GM21576 (cell line): ENCODE data around the gene FPR1.

Source experiments
- ATAC-seq: cut with Tn5 transposase; IDR thresholded peaks from one replicate; pipeline ENCODE4 v1.9.1; 2021; ENCODE audit warnings: mild to moderate bottlenecking, moderate library complexity; ENCODE audit not compliant: unreplicated experiment

Gene FPR1

DNA sequence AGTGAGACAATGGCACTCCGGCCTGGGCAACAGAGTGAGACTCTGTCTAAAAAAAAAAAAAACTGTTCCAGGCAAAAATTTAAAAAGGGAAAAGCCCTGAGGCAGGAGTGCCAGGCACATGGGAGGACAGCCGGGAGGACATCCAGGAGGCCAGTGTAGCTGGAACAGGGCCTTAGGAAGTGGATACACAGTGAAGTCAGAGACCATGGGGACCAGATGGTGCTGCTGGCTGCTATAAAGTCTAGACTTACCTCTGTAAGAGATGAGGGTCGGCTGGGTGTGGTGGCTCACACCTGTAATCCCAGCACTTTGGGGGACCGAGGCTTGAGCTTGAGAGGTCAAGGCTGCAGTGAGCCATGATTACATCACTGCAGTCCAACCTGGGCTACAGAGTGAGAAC lies 42.9 kb downstream of the FPR1 start:
- ATAC-seq, result no peak

DNA sequence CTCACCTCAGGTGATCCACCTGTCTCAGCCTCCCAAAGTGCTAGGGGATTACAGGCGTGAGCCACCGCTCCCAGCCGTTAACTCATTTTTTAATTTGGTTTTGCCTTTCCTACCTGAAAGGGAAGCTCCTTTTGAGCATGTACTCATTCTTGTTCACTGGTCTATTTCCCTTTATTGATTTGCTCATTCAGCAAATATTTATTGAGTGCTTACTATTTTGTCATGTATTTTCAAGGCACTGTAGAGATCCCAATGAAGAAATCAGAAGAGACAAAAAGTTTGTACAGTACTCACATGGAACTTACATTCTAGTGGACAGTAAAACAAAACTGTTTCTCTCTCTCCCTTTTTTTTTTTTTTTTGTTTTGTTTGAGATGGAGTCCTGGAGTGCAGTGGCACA lies 44.8 kb downstream of the FPR1 start:
- no peak for ATAC-seq

DNA sequence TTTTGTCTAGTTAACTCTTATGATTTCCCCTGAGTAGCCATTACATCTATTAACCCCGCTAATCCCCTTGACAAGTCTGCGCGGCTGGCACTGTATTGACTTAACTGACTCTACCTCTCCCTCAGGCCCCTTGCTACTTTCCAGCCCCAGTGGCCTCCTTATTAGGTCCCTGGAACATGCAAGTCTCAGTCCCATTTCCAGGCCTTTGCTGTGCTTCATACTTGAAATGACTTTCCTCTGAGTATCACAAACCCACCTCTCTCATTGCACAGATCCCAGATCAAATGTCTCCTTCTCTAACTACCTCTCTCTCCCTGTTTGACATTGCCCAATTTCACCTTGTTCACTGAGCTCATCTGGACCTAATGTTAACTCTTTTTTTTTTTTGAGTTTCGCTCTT lies 45.4 kb downstream of the FPR1 start:
- ATAC-seq, result no peak

DNA sequence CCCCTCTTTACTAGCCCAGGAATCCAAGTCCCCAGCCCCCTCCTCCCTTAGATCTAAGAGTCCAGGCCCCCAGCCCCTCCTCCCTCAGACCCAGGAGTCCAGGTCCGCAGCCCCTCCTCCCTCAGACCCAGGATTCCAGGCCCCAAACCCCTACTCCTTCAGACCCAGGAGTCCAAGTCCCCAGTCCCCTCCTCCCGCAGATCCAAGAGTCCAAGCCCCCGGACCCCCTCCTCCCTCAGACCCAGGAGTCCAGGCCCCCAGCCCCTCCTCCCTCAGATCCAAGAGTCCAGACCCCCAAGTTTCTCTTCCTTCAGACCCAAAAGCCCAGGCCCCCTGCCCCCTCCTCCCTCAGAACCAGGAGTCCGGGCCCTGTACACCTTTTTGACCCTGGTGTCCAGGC lies 47.1 kb downstream of the FPR1 start:
- ATAC-seq, result no peak

DNA sequence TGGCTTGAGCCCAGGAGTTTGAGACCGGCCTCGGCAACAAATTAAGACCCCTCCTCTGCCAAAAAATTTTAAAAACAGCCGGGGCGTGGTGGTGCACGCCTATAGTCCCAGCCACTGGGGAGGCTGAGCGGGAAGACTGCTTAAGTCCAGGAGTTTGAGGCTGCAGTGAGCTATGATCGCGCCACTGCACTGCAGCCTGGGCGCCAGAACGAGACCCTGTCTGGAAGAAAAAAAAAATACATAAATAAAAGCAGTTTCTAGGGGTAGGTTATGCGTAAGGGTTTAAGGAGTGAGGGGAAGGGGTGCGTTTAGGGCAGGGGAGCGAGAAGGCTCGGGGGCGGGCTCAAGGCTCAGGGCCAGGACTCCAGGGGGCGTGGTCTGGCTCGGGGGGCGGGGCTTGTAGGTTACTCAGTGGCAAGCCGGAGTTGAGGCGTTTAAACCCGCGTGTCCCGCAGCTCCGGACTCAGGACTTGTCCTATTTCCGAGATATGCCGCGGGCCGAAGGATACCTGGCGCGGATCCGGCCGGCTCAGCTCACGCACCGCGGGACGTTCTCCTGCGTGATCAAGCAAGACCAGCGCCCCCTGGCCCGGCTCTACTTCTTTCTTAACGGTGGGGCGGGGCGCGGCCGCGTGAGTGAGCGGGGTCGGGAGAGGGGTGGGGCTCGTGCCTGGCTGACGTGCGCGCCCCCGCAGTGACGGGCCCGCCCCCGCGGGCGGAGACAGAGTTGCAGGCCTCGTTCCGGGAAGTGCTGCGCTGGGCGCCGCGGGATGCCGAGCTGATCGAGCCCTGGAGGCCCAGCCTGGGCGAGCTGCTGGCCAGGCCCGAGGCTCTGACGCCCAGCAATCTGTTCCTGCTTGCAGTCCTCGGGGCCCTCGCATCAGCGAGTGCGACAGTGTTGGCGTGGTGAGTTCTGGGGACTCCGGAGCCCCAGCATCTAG lies 47.8 kb downstream of the FPR1 start:
- ATAC-seq, result peak; percentile 83

DNA sequence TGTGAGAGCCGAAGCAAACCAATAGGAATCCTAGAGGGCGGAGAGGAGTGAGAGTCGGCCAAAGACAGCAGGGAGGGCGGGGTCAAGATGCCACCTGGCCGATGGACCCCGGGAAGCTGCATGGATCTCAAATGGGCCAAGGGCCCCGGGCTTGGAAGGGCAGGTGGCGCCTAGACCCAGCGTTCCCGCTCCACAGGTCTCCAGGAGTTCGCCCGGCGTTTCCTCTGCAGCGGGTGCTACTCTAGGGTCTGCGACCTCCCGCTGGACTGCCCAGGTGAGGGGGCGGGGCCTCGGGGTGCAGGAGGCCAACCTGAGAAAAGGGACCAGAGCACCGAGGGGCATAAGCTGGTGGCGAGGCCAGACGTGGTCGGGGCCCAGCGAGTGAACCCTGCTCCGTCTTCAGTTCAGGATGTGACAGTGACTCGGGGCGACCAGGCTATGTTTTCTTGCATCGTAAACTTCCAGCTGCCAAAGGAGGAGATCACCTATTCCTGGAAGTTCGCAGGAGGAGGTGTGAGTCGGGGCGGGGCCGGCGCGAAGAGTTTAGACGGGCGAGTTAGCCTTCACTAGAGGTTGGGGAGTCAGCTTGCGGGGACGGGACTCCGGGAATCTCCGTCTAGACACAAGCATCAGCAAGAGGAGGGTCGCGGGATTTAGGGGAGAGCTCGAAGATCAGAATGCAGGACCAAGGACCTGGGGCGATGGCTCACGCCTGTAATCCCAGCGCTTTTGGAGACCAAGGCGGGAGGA lies 48.7 kb downstream of the FPR1 start:
- no peak for ATAC-seq

DNA sequence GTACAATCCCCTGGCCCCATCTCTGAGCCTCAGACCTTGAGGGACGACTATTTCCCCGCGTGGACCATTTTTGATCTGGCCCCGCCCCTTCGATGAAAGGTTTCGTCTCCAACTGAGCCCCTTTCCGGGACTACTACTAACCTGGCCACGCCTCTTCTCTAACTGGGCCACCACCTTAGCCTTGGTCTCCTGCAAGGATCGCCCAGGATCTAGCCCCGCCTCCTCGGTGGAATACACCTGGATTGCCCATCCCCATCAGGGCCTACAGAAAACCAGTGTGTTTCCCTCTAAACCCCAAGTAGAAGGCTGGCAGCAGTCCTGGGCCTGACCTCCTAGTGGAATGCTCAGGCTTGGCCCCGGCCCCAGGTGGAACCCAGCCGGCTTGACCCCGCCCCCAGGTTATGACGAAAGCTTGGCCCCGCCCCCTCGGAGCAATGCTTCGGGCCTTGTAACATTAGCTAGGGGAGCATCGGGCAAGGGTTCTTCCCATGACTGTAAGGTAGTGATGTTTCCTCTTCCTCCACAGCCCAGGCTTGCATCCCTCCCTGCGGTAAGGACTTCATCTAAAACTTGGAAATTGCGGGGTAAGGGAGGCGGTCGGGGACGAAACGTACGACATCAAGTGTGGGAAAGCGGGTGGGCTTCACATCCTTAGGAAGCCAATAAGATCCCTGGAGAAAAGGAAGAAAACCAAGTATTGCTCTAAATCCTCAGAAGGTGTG lies 49.4 kb downstream of the FPR1 start:
- no peak for ATAC-seq

DNA sequence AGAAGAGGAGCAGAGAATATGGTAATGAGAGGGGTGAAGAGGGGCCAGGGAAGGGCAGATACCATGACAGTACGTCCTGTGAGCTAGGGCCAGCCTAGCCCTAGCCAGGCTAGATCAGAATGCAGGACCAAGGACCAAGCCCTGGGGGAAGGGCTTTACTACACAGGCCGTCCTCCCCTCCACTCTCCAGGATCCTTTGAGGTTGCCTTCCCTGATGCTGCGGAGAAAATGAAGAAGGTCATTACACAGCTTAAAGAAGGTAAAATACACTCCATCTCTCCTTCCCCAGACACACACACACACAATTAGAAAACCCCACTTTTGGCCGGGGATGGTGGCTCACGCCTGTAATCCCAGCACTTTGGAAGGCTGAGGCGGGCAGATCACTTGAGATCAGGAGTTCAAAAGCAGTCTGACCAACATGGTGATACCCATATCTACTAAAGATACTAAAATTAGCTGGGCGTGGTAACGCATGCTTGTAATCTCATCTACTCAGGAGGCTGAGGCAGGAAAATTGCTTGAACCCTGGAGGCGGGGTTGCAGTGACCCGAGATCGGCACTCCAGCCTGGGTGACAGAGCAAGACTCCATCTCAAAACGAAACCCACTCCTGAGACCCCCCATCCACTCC lies 50.1 kb downstream of the FPR1 start:
- no peak for ATAC-seq

DNA sequence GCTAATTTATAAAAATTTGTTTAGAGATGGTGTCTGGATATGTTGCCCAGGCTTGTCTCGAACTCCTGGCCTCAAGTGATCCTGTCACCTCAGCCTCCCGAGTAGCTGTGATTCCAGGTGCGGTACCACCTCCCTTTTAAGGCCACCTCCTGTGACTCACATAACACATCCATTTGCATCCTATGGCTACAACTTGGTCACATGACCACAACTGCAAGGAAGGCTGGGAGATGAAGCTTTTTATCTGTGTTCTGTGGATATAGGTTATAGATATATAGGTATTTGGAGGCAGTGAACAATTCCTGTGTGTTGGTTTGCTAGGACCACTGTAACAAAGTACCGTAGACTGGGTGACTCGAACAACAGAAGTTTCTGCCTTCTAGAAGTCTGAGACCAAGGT lies 52.5 kb downstream of the FPR1 start:
- no peak for ATAC-seq

DNA sequence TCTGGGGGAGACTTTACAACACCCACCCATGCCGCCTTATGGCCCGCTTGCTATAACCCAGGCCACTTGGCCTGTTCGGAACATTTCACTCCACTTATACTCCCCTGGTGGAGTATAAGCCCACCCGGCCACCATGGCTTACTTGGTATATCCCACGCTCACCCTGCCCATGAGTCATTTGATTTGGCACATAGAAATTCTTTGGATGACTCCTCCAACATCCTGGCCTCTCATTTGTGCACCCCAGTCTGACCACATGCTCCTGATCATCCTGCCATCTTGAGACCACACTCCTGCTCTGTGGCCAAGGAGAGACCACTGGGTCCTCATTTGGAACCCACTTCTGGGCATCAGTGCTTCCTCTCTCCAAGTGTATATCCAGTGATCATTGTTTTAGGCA lies 53.4 kb downstream of the FPR1 start:
- no peak for ATAC-seq

DNA sequence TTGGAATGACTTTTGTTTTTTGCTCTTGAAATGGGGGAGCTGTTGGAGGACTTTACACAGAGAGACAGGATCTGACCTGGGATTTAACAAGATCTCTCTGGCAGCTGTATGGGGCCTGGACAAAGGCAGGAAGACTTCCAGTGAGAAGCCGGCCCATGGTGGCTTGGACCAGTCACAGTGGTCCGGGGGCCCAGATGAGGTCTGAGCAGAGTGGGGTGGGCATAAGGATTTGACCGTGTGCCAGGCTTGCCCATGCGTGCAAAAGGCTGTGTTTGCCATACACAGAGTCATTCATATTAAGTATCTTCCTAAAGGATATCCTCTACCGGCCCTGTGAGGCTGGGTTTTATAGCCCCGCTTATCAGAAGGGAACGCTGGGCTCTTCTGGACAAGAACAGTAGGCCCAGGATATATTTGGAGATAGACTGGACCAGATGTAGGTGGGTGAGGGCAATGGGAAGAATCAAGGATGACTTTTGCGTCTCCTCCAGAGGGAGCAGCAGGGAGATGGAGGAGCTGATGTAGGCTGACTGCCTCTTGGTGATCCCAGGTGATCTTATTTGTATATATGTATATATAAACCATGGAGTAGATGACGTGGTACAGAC lies 54.4 kb downstream of the FPR1 start:
- no peak for ATAC-seq

DNA sequence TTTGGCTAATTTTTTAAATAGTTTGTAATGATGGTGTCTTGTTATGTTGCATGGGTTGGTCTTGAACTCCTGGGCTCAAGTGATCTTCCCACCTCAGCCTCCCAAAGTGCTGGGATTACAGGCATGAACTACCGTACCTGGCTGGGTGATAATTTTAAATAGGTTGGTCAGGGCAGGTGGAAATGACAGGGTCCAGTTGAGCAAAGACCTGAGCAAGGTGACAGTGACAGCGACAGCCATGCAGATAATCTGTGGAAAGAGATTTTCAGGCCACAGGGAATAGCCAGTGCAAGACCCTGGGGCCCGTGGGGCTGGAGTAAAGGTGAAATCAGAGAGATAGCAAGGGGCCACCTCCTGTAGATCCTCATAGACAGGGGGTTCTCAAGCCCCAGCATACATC lies 55.1 kb downstream of the FPR1 start:
- no peak for ATAC-seq
